Measurements from ENCODE around the gene NBEAL1.

- no peak for TF ChIP-seq GATA2 (IDR thresholded peaks at IDR 0.05; ENCODE audit: low read depth, low read length)
- TF ChIP-seq GATA3 (IDR thresholded peaks at IDR 0.05; ENCODE audit: low read depth, low read length), result no peak
These were observed 31.7 kb upstream of the NBEAL1 start for GRCh38 chr2:202982779-202983491.

Data from SH-SY5Y (cell line).